NCI-H1105 (cell line): ENCODE measurements around the gene CHMP4B.

Experiments used
- DNase-seq: peaks from one replicate; lab custom pipeline; 2025; lab: John Stamatoyannopoulos, UW

CHMP4B gene

DNA sequence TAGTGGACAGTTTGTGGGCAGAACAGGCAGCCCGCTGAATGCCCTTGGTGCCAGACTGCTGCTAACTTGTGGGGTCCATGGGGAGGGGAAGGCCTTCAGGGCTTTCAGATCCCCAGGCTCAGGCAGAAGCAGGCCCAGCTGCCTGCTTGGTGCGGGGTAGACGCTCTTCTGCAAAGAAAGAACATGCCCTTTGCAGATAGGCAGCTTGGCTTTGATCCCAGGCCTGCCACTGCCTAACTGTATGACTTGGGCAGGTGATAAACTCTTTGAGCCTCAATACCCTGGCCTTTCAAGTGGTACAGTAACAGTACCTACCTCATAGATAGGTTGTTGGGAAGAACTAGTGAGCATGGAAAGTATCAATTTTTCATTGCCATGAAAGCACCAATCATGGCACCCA lies 28.4 kb downstream of the CHMP4B start:
- peak; percentile 83 for DNase-seq

DNA sequence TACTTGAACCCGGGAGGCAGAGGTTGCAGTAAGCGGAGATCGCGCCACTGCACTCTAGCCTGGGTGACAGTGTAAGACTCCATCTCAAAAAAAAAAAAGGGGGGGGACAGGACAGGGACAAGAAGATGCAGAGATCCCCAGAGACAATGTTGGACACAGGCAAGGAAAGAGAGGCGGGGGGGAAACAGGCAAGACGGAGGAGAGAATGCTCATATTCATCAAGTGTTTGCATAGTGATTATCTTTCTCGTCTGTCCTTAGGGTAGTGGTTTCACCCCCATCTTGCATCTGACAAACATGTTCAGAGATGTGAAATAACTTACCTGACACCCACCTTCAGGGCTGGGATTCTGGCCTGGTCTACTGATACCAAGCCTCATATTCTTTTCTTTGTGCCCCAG lies 29.0 kb downstream of the CHMP4B start:
- peak; percentile 23 for DNase-seq

DNA sequence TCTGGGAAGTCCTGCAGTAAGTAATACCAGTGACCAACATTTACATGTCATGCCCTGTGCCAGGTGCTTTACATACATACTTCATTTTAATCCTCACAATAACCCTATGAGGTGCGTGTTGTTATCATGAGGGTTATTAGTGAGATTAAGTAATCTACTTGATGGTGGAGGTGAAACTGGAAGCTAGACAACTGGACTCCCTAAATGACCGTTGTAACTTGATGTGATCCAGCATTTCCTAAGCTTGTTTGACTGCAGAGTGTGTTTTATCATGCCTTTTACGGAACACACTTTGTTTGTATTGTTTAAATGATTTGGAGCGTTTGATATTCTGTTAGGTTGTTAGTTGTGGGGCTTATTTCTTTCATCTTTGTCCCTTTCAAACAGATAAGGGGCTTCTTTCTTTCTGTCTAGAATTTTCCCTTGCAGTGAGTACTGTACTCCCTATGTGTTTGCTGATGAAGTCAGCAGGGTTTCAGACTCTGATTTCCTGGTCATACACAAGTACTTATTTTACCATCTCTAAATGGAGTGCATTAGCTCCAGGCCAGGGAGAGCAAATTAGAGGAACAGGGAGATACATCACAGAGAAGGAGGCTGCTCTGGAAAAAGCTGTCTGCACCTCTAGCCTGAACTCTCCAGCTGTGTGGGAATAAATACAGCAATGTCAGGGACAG lies 29.7 kb downstream of the CHMP4B start:
- no peak for DNase-seq

DNA sequence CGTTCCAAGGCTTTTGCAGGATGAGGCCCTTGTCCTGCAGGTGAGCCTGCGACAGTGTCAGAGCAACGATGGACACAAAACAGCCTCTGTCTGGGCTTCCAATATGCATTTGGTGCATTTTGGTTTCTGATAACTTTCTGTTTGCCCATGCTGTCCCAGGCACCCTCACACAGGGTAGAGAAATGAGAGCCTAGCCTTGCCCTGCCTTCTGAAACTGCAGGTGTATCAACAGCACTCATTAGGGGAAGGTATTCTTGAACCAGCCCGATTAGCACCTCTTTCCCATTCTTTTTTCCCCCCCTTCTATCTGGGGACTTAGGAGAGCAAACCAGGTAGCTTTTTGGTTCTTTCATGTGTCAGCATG lies 30.3 kb downstream of the CHMP4B start:
- no peak for DNase-seq

DNA sequence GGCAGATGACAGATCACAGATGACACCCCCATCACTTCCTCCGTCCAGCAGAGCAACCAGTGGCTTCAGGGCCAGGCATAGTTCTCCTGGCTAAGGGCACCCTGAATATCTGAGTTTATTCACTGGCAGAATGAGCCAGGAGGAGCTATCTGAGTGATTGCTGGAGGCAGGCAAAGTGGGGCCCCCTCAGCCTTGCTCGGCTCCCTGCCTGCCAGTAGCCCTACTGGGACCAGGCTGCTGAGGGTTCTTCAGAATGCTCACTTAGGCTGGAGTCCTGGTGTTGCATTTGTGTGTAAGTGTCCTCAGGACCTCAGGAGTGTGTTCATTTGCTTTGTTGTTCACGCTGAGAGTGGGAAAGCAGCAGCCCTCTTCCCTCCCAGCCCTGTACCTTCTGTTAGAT lies 31.2 kb downstream of the CHMP4B start:
- DNase-seq = no peak

DNA sequence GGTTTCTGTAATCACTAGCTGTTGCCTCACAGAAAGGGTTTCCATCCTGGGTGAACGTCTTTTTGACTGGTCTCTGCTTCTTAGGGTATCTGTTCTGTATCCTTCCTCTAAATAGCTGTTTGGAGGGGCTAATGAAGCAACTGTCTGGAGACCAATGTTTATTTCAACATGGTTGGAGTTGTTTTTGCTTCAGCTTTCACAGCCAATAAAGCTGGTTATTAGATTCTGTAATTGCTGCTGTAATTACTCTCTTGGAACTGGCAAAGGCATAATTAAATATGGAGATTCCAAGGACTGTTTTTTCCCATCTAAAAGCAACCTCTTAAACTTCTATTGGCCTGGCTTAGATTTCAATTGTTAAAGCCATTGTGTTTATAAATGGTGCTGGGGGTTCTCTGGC lies 31.9 kb downstream of the CHMP4B start:
- DNase-seq = peak; percentile 66

DNA sequence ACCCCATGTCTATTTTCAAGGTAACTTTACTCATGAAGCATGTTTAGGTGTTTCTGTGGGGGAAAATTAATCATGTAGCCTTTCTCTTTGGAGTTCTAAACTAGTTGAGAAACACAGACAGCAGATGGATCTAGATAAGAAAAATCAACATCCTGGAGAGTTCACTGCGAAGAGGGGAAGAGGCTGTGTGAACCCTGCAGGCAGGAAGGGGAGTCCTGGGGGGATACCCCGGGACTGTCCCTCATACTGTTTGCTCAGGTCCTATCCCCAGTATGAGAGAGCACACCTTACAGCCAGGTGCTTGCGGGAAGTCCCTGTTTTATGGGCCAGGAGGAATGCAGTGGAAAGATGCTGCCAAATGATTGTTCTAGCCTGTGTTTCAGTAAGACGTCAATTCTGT lies 32.7 kb downstream of the CHMP4B start:
- no peak for DNase-seq

DNA sequence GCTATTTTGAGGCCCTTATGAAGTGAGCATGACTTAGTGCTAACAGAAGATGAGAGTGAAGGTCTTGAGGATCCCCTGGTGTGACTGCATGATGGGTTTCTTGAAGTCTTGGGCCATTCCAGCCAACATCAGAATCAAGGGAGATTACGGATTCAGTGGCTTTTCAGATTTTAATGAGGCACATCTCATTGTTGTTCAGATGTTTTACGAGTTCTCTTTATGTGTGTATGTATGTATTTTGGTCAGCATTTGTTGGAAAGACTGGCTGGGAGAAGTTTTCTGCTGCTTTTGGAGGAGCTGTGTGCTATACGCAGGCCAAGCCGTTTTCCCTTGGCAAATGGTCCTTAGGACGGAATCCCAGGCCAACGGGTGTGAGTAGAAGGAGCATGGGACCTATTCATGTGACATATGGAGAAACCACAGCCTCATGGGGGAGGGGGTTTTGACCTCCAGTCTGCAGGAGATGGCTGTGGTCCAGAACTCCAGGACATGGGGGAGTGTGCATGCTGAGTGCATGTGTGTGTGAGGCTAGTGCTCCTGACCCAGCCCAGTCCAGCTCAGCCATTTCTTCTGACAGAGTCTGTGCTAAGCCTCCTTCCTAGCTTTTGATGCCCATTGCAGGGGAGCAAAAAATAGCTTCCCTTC lies 35.3 kb downstream of the CHMP4B start:
- DNase-seq = no peak

DNA sequence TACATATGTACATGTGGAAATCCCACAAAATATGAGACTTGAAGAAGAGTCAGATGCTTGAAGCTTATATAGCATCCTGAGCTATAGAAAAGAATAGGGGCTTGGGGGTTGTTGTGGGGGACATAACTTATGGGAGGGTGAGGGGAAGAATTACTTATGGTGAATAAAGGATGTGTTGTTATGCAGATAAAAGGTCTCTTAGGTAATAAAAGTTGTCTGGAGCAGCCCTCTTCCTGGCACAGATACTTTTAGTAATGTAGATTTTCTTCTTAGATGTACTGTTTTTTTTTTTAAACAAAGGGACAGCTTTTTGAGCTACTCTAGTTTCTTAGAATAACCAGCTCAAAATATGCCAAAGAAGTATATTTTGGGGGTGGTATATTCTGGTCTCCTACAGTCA lies 35.9 kb downstream of the CHMP4B start:
- DNase-seq = no peak

DNA sequence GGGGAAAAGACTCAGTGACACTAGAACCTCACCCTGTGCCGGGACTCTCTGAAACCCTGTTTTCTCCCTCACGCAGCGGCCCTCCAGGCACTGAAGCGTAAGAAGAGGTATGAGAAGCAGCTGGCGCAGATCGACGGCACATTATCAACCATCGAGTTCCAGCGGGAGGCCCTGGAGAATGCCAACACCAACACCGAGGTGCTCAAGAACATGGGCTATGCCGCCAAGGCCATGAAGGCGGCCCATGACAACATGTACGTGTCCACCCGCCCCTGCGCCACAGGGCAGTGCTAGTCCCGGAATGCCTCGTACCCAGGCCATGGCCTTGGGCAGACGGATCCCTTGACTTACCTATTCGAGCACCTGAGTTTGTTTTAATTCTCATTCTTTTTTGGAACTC lies 37.2 kb downstream of the CHMP4B start:
- DNase-seq = no peak

DNA sequence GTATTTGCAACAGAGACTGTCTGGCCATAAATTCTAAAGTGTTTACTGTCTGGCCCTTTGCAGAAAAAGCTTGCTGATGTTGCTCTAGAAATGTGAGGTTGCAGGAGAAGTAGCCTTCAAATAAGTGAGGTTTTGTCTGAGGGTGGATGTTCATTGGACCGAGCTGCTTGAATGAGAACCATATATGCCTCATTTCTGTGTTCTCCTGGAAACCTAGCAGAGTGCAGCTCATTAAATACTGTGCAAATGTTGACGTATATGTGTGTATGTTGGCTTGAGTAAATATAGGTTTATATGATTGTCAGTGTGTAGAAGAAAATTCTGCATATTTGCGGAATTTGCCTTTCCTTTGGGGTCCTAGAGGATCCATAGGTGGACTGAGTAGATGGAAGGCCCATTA lies 39.0 kb downstream of the CHMP4B start:
- DNase-seq = no peak

DNA sequence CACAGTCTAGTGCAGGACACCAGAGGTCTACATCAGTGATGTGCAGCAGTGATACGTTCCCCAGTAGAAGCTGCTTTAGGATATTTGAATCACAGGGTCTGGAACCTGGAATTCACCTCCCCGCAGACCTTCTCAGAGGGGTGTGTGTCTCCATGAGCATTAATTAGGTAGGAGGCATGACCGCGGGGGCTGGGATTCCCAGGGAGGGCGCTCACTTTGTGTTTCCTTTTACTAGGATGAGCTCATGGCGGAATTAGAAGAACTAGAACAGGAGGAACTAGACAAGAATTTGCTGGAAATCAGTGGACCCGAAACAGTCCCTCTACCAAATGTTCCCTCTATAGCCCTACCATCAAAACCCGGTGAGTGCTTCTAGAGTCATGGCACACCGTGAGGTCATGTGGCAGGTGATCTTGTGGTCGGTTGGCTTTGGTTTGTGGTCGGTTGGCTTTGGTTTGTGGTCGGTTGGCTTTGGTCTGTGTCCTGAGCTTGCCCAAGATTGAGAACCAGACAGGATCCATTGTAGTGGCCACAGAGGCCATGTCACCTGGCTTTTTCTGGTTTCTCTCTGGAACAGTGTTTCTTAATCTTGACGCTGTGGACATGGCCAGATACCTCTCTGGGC lies 40.8 kb downstream of the CHMP4B start:
- no peak for DNase-seq

DNA sequence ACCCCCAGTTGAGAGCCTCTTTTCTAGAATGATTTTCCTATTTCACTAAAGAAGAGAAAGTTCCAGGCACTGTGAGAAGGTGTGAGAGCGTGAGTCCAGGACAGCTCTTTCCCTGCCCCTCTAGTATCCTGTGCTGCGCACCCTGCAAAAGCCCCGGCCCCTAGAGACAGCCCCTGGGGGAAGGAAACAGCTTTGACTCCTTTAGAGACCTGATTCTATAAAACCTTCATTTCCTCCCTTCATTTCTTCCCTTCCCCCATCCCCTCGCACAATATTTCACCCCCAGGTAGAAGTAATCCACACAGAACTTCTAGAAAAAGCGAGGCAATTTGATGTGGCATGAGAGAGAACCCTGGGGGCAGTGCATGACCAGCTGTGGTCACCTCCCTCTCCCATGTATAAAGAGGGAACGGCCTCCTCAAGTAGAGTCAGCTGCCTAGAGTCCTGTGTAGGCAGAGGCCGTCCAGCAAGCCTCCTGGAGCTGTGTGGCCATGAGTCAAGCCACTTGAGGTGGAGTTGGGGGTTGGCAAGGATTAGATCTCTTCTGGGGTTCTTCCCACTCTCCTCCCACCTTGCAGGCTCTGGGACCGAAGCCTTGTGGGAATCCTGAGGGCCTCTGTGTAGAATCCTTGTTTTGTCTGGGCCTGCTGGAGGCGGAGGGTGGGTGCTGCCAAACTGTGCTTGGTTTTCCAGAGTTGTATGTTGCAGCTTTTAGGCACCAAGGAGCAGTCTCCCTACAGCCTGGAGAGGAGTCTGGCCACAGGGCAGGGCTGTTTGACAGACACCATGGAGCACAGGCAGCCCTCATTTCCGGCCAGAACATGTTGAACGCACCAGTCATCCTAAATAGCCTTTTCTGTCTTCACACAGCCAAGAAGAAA lies 41.7 kb downstream of the CHMP4B start:
- no peak for DNase-seq

DNA sequence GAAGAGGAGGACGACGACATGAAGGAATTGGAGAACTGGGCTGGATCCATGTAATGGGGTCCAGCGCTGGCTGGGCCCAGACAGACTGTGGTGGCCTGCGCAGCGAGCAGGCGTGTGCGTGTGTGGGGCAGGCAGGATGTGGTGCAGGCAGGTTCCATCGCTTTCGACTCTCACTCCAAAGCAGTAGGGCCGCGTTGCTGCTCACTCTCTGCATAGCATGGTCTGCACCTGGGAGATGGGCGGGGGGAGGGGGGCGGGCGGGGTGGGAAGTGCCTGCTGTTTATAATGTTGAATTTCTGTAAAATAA lies 42.3 kb downstream of the CHMP4B start:
- no peak for DNase-seq

DNA sequence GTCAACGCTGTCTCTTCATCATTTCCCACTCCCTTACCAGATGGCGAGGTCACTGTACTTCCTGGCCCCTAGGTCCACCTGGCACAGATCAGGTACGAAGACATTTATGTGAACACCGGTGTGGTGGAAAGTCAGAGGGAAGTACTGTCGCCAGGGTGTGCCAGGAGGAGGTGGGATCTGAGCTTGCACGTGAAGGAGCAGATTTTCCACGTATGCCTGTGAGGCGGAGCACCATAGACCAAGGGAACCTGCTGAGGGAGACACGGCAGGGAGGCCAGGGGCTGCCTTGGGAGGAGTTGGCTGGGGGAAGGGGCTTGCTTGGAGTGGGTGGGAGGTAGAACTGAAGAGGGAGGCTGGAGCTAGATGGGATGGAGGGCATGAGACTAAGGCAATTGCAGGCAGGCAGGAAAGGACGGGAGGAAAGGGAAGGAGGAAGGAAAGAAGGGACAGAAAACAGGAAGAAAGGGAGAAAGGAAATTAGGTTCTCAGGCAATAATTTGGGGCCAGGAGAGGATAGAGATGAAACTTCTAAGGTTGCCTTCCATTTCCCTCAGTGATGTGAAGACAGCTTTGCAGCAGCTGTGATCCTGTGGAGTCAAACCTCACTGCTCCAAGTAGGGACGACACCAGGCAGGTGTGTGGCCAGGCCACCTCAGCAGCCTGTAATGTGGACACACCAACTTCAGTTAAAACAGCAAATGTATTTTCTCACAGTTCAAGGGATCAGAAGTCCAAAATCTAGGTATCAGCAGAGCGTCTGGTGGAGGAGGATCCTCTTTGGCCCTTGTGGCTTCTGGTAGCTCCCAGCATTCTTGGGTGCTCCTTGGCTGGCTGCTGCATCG lies 46.8 kb downstream of the CHMP4B start:
- no peak for DNase-seq

DNA sequence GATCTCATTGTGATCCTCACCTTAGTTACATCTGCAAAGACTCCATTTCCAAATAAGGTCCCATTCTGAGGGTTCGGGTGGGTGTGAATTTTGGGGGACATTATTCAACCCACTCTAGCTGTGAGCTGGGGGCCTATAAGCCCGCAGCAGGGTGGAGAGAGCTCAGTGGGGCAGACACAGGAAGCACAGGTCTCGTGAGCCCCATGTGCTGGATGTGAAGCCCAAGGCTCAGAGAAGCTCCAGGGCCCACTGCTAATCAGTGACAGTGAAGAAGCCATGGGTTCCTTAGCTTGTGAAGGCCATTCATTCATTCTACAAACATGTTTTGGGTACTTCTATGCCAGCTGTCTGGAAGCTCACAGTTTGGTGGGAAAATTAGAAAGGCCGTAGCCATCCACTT lies 47.5 kb downstream of the CHMP4B start:
- no peak for DNase-seq

DNA sequence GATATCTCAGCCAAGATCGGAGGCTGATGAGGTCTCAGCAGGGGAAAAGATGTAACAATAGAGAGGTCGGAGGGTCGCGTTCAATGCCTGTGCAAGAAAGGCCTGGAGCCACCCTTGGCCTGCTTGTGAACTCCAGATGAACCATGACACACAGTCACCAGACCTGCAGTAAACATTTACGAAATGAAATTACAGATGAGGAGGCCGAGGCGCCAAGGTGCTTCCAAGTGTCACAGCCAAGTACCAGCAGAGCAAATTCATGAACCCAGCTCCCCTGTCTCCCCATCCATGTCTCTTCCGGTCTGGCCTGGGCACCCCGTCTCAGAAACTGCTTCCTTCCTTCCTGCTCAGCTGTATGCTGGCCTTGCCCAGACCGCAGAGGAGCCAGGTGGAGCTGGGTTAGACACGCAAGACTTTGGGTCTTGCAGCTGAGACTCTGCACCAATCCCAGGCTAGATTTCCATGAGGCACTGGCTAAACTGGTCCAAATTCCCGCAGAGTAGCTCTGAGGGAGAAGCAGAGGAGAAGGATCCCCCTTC lies 48.1 kb downstream of the CHMP4B start:
- DNase-seq = no peak

DNA sequence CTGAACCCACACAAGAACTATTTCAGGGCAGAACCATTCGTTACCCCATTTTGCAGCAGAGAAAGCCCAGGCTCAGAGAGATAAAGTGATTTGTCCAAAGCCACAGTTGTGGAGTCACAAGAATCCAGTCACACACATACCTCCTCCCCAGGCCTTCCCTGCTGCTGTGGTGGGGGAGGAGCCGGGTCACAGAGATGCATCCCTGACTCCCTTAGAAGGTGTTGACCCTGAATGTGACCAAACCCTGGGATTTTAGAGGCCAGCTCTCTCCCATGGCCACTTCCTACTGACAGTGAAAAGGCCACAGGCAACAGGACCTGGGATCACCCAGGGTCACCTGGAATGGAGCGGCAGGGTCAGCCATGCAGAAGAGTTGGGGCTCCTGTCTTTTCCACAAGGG lies 48.6 kb downstream of the CHMP4B start:
- DNase-seq = no peak

DNA sequence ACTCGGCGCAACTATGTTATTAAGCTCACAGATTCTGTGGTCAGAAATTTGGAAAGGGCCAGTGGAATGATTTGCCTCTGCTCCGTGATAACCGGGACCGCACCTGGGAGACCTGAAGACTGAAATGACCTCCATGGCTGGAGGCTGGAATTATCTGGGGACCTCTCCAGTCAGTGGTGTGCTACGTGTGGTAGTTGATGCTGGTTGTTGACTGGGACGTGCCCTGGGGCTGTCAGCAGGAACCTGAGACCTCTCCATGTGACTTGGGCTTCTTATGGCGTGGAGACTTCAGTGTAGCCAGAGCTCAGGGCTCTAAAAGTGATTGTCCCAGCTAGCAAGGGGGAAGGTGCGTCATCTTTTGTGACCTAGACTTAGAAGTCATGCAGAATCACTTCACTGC lies 50.3 kb downstream of the CHMP4B start:
- DNase-seq = no peak

DNA sequence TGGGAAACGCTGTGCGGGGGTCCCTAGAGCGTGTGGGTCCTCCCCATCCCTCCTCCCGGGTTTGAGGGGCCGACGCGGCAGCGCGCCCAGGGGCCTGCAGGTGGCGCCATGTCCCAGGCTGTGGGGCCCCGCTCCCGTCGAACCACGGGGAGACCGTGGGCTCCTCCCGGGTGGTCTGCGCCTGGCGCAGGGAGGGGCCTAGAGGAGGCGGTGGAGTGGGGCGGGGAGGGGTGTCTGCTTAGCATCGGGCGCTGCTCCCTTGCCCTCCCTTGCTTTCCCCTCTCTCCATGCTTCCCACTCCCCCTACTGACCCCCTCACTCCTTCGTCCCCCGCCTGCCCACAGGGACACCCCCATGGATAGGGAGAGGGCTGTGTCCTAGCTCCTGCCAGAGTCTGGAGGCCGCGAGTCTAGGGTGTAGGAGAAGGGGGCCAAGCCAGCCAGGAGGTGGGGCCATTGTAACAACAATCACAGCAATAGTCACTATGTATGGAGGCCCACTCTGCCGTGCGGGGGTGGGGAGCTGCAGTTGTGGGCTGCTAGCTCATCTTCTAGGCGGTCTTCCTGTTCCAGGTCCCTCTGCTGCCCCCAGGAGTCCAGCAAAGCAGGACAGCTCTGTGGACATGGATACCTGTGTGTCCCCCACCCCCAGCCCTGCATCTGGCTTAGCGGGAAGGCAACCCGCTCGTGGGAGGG lies 51.7 kb downstream of the CHMP4B start:
- DNase-seq = no peak
